IPS DF 4.7 (cell line): Measurements from ENCODE around the gene CCL21.
"Not testable (repeated sequence)": the region's sequence is repeated elsewhere in the genome, so short reads cannot be mapped to it uniquely, and the experiment has no call there.

Source experiments
- DNase-seq: peaks from one replicate; pipeline ENCODE4 v3.0.0-alpha.2; 2013; ENCODE audit warnings: low spot score; ENCODE audit errors: extremely low read depth

The CCL21 gene, protein sequence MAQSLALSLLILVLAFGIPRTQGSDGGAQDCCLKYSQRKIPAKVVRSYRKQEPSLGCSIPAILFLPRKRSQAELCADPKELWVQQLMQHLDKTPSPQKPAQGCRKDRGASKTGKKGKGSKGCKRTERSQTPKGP

DNA sequence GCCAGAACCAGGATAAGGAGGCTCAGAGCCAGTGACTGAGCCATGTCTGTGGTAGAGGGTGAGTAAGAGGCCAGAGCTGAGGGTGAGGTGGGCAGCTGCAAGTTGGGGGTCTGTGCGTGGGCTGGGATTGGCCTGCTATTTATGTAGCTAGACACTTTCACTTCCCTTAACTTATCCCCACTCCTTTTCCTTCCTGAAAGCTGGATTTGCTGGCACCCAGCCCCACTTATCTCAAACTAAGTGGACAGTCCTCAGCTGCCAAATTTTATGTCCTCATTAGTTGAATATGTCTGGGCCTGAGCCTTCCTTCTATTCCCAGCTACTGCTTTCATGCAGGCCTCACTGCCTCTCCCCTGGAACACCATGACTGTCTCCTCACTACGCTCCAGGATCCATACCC is at the start of gene CCL21:
CCL21 (minus strand) TSS at position 114 of the 400 bp plus-strand sequence; CDS start at position 44, 70 bp downstream.
- DNase-seq, result no peak

DNA sequence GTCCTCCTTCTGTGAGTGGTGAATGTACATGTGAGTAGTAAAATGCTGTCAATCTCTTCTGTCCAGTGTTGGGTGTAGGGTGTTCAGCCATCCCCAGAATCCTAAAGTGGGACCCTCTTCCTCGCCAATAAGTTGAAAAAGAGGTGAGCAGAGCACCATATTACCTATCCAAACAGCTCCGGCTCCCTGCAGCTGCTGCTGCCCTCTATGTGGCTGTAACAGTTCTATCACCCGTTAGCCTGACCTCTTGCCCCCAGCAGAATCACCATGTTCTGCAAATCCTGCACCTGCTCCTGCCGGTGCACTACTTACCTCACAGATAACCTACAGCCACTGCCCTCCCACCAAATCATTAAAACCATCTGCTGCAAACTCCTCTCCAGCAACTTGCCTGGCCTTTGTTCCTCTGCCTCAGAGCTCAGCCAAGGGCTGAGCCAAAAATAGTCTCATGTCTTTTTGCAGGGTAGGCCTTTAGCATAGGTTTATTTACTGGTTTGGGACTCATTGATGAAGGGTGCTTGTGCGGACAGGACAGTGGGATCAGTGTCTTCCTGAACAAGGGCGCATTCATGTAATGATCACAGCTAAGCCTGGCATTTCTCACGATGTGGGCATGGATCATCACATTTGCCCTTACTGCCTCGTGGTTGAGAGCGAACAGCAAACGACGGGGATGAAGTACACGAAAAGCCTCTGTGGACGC is 49.6 kb upstream of the CCL21 start:
- DNase-seq, result no peak

DNA sequence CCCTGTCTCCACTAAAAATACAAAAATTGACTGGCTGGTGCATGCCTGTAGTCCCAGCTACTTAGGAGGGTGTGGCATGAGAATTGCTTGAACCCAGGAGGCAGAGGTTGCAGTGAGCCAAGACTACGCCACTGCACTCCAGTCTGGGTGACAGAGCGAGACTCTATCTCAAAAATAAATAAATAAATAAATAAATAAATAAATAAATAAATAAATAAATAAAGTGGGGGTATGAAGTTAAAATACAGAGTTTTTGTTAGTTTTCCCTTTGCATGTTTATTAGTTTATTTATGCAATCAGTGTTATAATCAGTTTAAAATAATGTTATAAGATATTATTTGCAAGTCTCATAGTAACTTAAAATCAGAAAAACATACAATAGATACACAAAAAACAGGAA is 40.4 kb upstream of the CCL21 start:
- DNase-seq, result not testable (repeated sequence)

DNA sequence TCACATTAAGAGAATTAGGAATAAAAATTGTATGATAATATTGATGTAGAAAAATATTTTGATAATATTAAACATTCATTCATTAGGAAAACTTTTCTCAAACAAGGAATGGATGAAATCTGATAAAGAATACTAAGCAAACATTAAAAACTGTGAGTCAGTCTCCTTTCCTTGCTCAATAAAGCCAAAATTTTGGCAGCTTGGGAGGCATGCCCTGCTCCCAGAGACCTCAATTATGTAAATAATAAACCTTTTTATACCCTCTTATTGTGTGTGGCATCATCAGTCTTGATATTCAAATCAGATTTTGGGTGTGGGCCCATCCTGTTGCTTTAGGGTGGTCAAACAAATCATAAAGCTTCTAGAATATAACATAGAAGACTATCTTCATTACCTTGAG is 36.6 kb upstream of the CCL21 start:
- DNase-seq, result no peak

DNA sequence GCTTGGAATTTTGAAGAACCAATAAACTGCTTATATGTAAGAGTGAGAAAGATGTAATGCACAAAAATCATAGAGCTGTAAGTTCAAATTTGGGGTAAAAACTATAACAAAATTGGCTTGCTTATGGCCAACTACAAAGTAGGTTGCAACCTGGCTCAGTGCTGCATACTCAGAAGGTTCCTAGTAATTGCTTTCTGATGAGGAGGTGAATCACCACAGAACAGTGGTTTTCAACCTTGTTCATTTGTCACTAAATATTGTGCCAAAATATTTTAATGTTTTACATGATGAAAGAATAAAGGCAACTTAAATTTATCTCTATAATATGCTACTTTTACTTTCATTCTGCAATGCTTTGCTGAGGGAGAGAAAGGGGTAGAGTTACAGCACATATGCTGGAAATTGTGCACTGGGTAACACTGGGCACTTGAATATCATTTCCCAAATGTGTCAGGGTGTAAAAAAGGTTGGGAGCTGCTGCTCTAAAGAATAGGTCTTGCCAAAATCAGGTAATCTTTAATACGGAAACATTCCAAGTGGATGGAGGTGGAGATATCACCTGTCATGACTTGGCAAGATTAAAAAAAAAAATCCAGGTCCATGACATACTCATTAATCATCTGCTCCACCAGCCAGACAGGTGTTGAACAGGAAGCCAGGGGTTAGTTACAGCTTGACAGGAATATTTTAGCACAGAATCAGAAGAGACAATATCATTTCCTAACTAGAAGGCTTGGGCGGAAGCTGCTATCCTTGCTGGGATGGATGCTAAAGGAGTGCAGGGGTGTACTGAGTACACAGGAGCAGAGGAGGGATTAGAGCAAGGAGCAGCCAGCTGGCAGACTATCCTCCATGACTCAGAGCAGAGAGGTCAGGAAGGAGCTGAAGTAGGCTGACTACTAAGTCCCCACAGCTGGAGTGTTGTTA is 34.6 kb upstream of the CCL21 start:
- no peak for DNase-seq

DNA sequence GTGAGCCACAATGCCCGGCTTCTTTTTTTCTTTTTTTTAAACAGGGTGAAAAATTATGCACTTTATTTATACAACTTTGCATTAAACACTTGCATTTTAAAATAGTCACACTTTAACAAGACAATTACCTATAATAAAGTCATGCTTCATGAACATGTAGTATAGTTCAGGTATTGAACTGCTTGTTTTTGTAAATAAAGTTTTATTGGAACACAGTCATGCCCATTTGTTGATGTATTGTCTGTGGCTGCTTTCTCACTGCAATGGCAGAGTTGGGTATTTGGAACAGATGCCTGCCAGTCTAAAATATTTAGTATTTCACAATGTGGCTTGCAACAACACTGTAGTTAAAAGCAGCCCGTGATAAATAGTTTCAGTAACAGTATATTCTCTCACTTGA is 32.8 kb upstream of the CCL21 start:
- no peak for DNase-seq

DNA sequence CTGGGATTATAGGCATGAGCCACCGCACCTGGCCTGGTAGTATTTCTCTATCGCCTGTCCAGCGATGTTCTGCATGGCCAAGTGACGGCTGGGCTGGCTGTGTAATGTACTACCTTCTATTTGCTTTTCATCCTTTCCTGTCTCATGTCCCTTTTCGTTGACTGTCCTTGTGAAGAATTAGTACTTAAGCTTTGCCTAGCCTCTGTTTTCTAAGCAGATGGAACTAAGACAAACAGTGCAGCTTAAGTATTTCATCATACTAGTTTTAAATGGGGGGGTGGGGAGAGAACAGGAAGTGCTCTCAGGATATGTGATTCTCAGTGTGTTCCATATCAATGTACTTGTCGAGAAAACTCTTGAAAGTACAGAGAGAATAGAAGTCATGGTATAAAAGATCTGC is 31.7 kb upstream of the CCL21 start:
- DNase-seq, result no peak

DNA sequence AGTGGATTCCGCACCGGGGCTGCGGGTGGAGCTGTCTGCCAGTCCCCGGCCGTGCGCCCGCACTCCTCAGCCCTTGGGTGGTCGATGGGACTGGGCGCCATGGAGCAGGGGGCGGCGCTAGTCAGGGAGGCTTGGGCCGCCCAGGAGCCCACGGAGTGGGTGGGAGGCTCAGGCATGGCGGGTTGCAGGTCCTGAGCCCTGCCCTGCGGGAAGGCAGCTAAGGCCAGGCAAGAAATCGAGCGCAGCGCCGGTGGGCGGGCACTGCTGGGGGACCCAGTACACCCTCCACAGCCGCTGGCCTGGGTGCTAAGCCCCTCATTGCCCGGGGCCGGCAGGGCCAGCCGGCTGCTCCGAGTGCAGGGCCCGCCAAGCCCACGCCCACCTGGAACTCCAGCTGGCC is 30.2 kb upstream of the CCL21 start:
- DNase-seq, result not testable (repeated sequence)

DNA sequence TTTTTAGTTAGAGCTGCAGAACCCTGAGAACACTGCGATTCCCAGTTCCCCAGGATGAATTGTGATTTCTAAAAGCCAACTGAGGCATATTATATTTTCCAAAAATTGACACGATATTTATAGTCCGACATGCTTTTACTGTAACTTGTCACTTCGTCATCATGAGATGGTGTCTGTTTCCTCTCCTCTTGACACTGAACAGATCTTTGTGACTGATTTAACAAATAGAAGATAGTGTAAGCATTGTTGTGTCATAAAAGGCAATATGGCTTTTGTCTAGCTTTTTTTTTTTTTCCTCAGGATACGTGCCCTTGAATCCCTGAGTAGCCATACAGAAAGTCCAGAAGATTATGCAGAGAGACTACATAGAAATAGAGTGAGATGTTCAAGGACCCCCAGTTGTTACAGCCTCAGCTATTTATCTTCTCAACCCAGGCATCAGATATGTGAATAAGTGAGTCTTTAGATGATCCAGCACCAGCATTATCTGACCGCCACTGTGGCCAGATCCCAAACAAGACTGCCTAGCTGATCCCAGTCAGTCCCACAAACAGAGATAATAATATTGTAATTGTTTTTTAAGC is 27.8 kb upstream of the CCL21 start:
- no peak for DNase-seq

DNA sequence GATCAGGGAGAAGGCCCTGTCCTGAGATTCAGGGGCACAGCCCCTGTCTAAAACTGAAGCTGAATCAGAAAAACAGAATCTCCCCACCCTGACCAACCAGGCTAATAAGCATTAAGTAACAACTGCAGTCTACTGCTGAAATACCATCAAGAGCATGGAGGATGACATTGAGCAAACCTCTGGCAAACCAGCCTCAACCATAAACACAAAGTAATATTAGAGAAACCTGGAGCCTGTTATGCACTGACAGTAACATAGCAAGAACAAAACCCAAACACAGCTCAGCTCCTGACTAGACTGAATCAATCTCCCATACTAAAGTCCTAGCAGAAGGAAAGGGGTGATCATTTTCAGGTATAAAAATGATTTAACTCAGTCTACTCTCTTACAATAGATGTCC is 24.8 kb upstream of the CCL21 start:
- no peak for DNase-seq

DNA sequence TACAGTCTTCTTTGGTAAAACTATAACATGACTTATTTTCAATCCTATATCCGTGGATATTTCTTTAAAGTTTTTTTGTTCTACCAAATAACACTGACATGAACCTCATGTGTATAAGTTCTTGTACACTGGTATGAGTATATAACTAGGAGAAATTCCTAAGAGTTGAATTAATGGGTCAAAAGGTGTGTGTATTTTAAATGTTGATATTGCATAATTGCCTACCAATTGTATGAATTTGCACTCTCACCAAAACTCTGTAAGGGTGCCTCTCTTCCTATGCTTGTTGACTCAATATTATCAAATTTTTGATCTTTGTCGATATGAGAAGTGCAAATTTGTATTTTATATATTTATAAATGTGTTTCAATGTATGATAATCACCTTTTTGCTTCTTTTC is 22.9 kb upstream of the CCL21 start:
- no peak for DNase-seq

DNA sequence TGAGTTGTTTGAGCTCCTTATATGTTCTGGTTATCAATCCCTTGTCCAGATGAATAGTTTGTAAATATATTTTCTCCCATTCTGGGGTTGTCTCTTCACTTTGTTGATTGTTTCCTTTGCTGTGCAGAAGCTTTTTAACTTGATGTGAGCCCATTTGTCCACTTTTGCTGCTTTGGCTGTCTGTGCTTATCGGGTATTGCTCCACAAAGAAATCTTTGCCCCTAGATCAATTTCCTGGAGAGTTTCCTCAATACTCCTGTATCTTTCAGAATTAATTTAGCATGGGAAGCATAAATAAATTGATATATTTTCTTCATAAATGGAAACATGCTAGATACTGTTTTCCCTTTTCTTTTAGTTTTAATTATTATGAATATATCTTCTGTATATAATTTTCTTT is 22.5 kb upstream of the CCL21 start:
- no peak for DNase-seq

DNA sequence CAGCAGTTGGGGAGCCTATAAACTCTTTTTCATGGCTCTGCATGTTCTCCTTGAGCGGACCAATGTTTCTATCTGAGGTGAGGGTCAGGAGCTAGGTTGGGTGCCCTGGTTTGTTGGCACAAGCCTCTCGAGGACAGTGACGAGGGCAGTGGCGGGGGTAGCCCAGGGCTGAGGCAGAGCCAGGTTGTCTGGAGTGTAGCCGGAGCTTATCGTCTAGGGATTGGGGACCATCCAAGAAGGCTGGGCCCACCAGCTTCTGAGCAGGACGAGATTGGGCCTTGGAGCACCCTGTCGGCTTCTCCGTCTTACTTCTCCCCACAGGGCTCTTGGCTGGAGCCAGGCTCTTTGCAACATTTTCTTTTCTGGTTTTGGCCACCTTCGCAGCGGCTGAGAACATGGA is 13.2 kb upstream of the CCL21 start:
- DNase-seq, result no peak

DNA sequence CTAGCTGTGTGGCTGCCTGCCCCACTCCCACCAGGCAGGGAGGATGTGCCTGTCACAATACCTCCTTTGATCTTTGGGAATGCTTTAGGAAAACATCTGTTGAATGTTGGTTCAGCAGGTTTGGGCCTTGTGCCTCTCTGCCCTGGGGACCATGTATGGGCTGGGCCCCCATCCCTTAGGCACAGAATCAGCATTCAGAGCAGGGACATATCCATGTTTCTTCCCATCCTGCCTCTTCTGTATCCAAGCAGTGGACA is 9.8 kb upstream of the CCL21 start:
- not testable (repeated sequence) for DNase-seq

DNA sequence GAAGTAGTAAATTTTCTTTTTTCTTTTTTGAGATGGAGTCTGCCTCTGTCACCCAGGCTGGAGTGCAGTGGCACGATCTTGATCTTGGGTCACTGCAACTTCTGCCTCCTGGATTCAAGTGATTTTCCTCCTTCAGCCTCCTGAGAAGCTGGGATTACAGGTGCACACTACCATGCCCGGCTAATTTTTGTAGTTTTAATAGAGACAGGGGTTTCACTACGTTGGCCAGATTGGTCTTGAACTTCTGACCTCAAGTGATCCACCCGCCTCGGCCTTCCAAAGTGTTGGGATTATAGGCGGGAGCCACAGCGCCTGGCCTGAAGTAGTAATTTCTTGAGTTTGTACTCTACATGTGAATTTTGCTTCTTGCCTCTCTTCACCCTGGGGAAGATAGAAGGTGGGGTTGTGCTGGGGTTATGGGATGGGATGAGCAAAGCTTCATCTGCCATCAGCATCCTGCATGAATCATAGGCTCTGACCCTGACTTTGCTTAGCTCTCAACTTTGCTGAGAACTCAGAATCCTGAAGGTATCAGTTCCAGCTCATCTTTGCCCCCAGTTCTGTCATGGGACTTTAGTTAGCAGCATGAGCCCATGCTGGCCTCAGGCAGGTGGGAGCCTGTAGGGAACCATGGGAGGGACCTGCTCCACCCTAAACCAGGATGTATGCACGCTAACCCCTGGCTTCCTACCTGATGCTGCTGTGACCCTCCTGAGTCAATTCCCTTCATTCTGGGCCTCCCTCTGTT is 9.3 kb upstream of the CCL21 start:
- no peak for DNase-seq

DNA sequence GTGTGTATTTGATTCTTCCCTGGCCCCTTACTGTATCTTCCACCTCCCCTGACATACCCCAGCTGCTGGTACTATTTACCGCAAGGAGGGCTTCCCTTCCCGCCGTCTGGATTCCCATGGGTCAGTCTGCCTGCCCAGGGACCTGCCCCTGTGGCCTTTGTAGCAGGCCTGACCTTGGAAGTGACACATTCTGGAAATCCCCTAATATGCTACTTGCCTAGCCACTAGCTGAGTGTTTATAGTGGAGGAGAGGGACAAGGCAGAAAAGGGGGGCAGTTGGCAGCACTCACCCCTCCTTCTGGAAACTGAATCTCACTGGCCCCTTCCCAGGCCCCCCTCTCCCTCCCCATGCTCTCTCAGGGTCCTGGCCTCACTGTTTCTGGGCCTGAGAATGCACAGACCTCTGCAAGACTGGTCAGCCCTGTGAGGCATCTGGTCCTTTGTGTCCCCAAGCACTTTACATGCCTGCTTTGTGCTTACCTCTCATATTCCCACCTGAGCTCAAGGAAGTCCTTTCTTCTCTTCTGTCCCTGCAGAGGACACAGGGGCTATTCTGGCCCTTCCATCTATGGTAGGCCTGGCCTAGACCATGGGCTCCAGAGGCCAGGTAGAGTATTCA is 8.2 kb upstream of the CCL21 start:
- no peak for DNase-seq

DNA sequence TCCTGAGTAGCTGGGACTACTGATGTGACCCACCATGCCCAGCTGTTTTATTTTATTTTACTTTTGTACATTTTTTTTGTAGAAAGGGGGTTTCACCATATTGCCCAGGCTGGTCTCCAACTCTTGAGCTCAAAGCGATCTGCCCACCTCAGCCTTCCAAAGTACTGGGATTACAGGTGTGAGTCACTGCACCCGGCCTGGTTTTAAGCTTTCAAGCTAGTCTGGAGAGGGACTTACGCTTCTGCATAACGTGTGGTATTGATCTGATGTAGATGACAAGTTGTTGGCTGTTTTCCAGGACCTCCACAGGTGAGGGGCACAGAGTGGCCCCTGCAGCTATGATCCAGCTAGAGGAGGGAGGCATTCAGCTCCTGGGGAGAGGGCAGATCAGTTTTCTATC is 6.8 kb upstream of the CCL21 start:
- no peak for DNase-seq

DNA sequence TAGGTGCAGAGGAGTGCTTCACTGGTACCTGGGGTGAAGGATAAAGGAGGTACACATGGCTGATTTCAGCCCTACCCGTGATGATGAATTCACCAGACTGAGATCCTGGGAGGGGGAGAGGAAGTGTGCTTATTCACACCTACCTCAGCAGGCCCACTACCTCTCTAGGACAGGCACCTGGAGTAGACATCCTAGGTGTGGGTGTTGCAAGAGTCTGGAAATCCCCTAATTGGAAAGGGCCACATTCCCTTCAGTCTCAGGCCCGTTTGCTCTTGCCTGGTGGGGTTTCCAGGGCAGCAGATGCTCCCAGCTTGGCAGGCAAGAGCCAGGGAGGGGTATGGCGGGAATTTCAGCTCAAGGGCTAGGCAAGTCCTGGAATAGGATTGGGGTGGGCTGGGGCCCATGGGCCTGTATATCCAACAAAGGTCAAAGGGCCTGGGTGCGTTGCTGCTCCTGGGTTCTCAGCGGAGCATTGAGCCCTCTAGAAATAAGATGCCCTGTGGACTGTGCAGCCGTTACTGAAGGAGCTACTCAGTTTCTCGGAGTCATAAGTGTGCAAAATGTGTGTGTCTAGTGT is 5.8 kb upstream of the CCL21 start:
- DNase-seq, result no peak

DNA sequence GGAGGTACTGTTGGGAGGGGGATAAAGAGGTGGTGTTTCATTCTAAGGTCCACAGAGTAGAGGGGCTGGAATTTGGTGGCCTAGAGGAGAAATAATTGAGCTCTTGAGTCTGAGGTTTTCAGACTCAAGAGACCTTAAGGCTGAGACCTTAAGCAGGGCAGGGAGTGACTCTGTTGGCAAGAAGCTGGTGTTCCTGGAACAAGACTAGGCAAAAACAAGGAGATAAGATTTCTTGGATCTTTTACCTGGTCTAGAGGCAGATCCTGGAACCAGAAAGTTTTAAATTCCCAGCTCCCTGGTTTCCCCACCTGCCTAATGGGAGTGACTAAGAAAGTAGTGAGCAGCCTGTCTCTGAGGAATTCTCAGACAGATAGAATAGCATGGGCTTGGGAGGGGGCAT is 4.1 kb upstream of the CCL21 start:
- DNase-seq, result no peak

DNA sequence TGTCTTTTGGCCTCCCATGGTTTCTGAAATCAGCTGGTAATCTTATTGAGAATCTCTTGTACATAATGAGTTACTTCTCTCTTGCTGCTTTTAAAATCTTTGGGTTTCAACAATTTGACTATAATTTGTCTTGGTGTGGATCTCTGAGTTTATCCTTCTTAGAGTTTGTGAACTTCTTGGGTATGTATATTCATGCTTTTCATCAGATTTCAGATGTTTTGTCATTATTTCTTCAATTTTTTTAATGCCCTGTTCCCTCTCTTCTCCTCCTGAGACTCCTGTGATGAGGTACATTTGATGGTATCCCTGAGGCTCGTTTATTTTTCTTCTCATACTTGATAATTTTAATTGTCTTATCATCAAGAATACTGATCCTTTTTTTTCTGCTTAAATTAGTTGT is 2.2 kb upstream of the CCL21 start:
- no peak for DNase-seq
